Measurements from ENCODE around the gene FASN.

FASN gene

GRCh38 chr17:82076785-82077591 lies 21.0 kb downstream of the FASN start:
- Histone ChIP-seq H3K36me3 (replicated peaks; ENCODE audit: insufficient read depth, low read length) (peaks cover 6% of the 10 kb centered on the region; the same call in 1 of the 2 replicates), H3K27me3 (replicated peaks; ENCODE audit: insufficient read depth, low read length) (no peaks in the 10 kb centered on the region), H3K9me2 (replicated peaks; ENCODE audit: insufficient read depth, low read length) (no peaks in the 10 kb centered on the region), H4K20me1 (ENCODE audit: insufficient read depth, low read length) (no peaks in the 10 kb centered on the region), H3K79me2 (ENCODE audit: low read length) (no peaks in the 10 kb centered on the region), H3K4me2 (ENCODE audit: low read depth, low read length) (no peak overlapping the region), H3K27ac (ENCODE audit: low read length) (no peak overlapping the region), H2AFZ (ENCODE audit: low read length) (no peak overlapping the region), H3K9ac (ENCODE audit: low read length) (no peak overlapping the region), H3K9me3 (replicated peaks; ENCODE audit: insufficient read depth, low read length) (no peaks in the 10 kb centered on the region), H3F3A (ENCODE audit: insufficient read depth, low read length) (peaks cover 3% of the 10 kb centered on the region; the same call in 1 of the 2 replicates), H3K4me1 (ENCODE audit: low read length) (no peaks in the 10 kb centered on the region), H3K4me3 (ENCODE audit: low read length) (no peak overlapping the region)
- no peak for TF ChIP-seq EZH2phosphoT487 (IDR thresholded peaks at IDR 0.05; ENCODE audit: low read length)
- TF ChIP-seq, protein P1, sequence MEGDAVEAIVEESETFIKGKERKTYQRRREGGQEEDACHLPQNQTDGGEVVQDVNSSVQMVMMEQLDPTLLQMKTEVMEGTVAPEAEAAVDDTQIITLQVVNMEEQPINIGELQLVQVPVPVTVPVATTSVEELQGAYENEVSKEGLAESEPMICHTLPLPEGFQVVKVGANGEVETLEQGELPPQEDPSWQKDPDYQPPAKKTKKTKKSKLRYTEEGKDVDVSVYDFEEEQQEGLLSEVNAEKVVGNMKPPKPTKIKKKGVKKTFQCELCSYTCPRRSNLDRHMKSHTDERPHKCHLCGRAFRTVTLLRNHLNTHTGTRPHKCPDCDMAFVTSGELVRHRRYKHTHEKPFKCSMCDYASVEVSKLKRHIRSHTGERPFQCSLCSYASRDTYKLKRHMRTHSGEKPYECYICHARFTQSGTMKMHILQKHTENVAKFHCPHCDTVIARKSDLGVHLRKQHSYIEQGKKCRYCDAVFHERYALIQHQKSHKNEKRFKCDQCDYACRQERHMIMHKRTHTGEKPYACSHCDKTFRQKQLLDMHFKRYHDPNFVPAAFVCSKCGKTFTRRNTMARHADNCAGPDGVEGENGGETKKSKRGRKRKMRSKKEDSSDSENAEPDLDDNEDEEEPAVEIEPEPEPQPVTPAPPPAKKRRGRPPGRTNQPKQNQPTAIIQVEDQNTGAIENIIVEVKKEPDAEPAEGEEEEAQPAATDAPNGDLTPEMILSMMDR (IDR thresholded peaks at IDR 0.05; ENCODE audit: low read length): no peak
- no peak for TF ChIP-seq EZH2 (optimal IDR thresholded peaks at IDR 0.05; ENCODE audit: low read depth, low read length)
- DNase-seq: no peak

- DNase-seq: no peak
- Histone ChIP-seq H2AFZ (ENCODE audit: low read length) (no peak overlapping the region), H3K9ac (ENCODE audit: low read length) (no peak overlapping the region), H3K4me2 (ENCODE audit: low read depth, low read length) (no peak overlapping the region), H3K79me2 (ENCODE audit: low read length) (no peaks in the 10 kb centered on the region), H3K27ac (ENCODE audit: low read length) (no peak overlapping the region), H3K4me3 (ENCODE audit: low read length) (no peak overlapping the region), H3K36me3 (replicated peaks; ENCODE audit: insufficient read depth, low read length) (peaks cover 6% of the 10 kb centered on the region; the same call in 1 of the 2 replicates), H3K27me3 (replicated peaks; ENCODE audit: insufficient read depth, low read length) (no peaks in the 10 kb centered on the region), H3K9me2 (replicated peaks; ENCODE audit: insufficient read depth, low read length) (no peaks in the 10 kb centered on the region), H3K9me3 (replicated peaks; ENCODE audit: insufficient read depth, low read length) (no peaks in the 10 kb centered on the region), H4K20me1 (ENCODE audit: insufficient read depth, low read length) (no peaks in the 10 kb centered on the region), H3F3A (ENCODE audit: insufficient read depth, low read length) (peaks cover 3% of the 10 kb centered on the region; the same call in 1 of the 2 replicates), H3K4me1 (ENCODE audit: low read length) (no peaks in the 10 kb centered on the region)
- TF ChIP-seq EZH2phosphoT487 (IDR thresholded peaks at IDR 0.05; ENCODE audit: low read length) (no peak), EZH2 (optimal IDR thresholded peaks at IDR 0.05; ENCODE audit: low read depth, low read length) (no peak)
- TF ChIP-seq, protein P1 (IDR thresholded peaks at IDR 0.05; ENCODE audit: low read length): no peak
Observed at GRCh38 chr17:82076018-82076784, 21.8 kb downstream of the FASN start.

- no peaks in the 10 kb centered on the region for H3K36me3 ChIP-seq (replicated peaks; ENCODE audit: insufficient read depth, low read length)
- TF ChIP-seq EZH2 (optimal IDR thresholded peaks at IDR 0.05; ENCODE audit: low read depth, low read length) (no peak), EZH2phosphoT487 (IDR thresholded peaks at IDR 0.05; ENCODE audit: low read length) (no peak)
- TF ChIP-seq, protein P1 (IDR thresholded peaks at IDR 0.05; ENCODE audit: low read length): no peak
- no peaks in the 10 kb centered on the region for H3K27me3 ChIP-seq (replicated peaks; ENCODE audit: insufficient read depth, low read length)
- H3K27ac ChIP-seq (ENCODE audit: low read length): no peak overlapping the region
- peaks cover 3% of the 10 kb centered on the region; the same call in 1 of the 2 replicates for H3F3A ChIP-seq (ENCODE audit: insufficient read depth, low read length)
- no peak overlapping the region for H3K4me2 ChIP-seq (ENCODE audit: low read depth, low read length)
- no peak for DNase-seq
- no peak overlapping the region for H2AFZ ChIP-seq (ENCODE audit: low read length)
- no peaks in the 10 kb centered on the region for H3K79me2 ChIP-seq (ENCODE audit: low read length)
- no peaks in the 10 kb centered on the region for H3K9me3 ChIP-seq (replicated peaks; ENCODE audit: insufficient read depth, low read length)
- no peaks in the 10 kb centered on the region for H3K4me1 ChIP-seq (ENCODE audit: low read length)
- H4K20me1 ChIP-seq (ENCODE audit: insufficient read depth, low read length): no peaks in the 10 kb centered on the region
- H3K9me2 ChIP-seq (replicated peaks; ENCODE audit: insufficient read depth, low read length): no peaks in the 10 kb centered on the region
- H3K4me3 ChIP-seq (ENCODE audit: low read length): no peak overlapping the region
- H3K9ac ChIP-seq (ENCODE audit: low read length): no peak overlapping the region
Observed at GRCh38 chr17:82073446-82073845, 24.6 kb downstream of the FASN start.

Data from MM.1S (cell line).